GM23248 (cell line): Measurements from ENCODE around the gene GYPA. TPM values are rescaled to one million over a fixed set of nuclear protein-coding genes. Genes with fewer than 3 reads are reported as not detected.
"Not testable (repeated sequence)": the region's sequence is repeated elsewhere in the genome, so short reads cannot be mapped to it uniquely, and the experiment has no call there.

ENCODE experiments used
- DNase-seq: peaks from one replicate; pipeline ENCODE4 v3.0.0-alpha.2; 2015
- H2AFZ ChIP-seq: fragments of 200-600 bp; sonication (generic); 2 replicates; pipeline ENCODE4 v1.6.1; 2016; ENCODE audit warnings: antibody characterized with exemption
- H3F3A ChIP-seq: fragments of 200-600 bp; sonication (generic); 2 replicates; pipeline ENCODE4 v1.6.1; 2016; ENCODE audit warnings: mild to moderate bottlenecking, antibody characterized with exemption, mixed run types; ENCODE audit not compliant: insufficient read depth
- H3K27ac ChIP-seq: fragments of 200-600 bp; sonication (generic); 2 replicates; pipeline ENCODE4 v1.5.1; 2016; ENCODE audit warnings: mild to moderate bottlenecking
- H3K27me3 ChIP-seq: fragments of 200-600 bp; sonication (generic); replicated peaks from 2 replicates; pipeline ENCODE4 v1.6.1; 2016; ENCODE audit warnings: mild to moderate bottlenecking; ENCODE audit not compliant: insufficient read depth
- H3K36me3 ChIP-seq: fragments of 200-600 bp; sonication (generic); 2 replicates; pipeline ENCODE4 v1.6.1; 2016; ENCODE audit warnings: low read depth, mild to moderate bottlenecking
- H3K4me1 ChIP-seq: fragments of 200-600 bp; sonication (generic); 2 replicates; pipeline ENCODE4 v1.6.1; 2016; ENCODE audit warnings: mild to moderate bottlenecking; ENCODE audit not compliant: insufficient read depth
- H3K4me2 ChIP-seq: fragments of 200-600 bp; sonication (generic); one replicate; pipeline ENCODE4 v1.6.1; 2016; ENCODE audit warnings: mild to moderate bottlenecking; ENCODE audit not compliant: unreplicated experiment
- H3K4me3 ChIP-seq: fragments of 200-600 bp; sonication (generic); 2 replicates; pipeline ENCODE4 v1.5.1; 2016; ENCODE audit warnings: mild to moderate bottlenecking
- H3K79me2 ChIP-seq: fragments of 200-600 bp; sonication (generic); 2 replicates; pipeline ENCODE4 v1.6.1; 2016; ENCODE audit warnings: mild to moderate bottlenecking; ENCODE audit not compliant: insufficient read depth
- H3K9ac ChIP-seq: fragments of 200-600 bp; sonication (generic); 2 replicates; pipeline ENCODE4 v1.6.1; 2016; ENCODE audit warnings: mild to moderate bottlenecking
- H3K9me2 ChIP-seq: fragments of 200-600 bp; sonication (generic); 2 replicates; pipeline ENCODE4 v1.6.1; 2016; ENCODE audit warnings: mixed run types, mild to moderate bottlenecking, moderate library complexity; ENCODE audit not compliant: insufficient read depth
- H3K9me3 ChIP-seq: fragments of 200-600 bp; sonication (generic); one replicate; pipeline ENCODE4 v1.6.1; 2017; ENCODE audit warnings: low read depth
- H4K20me1 ChIP-seq: fragments of 200-600 bp; sonication (generic); 2 replicates; pipeline ENCODE4 v1.6.0; 2016; ENCODE audit not compliant: insufficient read depth
- EZH2 ChIP-seq: fragments of 200-600 bp; sonication (generic); IDR thresholded peaks from 2 replicates; pipeline ENCODE4 v1.6.1; 2018; ENCODE audit warnings: antibody characterized with exemption, mild to moderate bottlenecking; ENCODE audit not compliant: insufficient read depth, poor library complexity, severe bottlenecking
- EZH2phosphoT487 ChIP-seq: fragments of 200-600 bp; sonication (generic); IDR thresholded peaks from 2 replicates; pipeline ENCODE4 v1.6.1; 2018; ENCODE audit warnings: antibody characterized with exemption, moderate library complexity, mild to moderate bottlenecking, low read depth; ENCODE audit not compliant: insufficient read depth
- WGBS, 2 experiments: methylation state at CpG; one replicate each; pipeline ENCODE4 v1.1.6; 2015 to 2017; ENCODE audit warnings: low lambda C conversion rate in 2 of 2, low coverage in 1 of 2; ENCODE audit errors: missing lambda C conversion rate in 2 of 2; 5-methylcytosine and 5-hydroxymethylcytosine counted together
- in situ Hi-C: fragments of 300-500 bp; cut with MboI; formaldehyde crosslinking; loops from 2 replicates; pipeline ENCODE4 v1.15.0; 2020
- polyA plus RNA-seq: library from polyadenylated mRNA; unstranded; fragments of >200 nt; fragmentation: Nextera tagmentation; extraction: Ambion mirVana; gene quantifications from 2 replicates; pipeline ENCODE4 v1.2.1, GENCODE V29; 2016
- total RNA-seq: library from RNA; depleted of rRNA; stranded (reverse); fragments of >200 nt; shearing (Covaris generic); gene quantifications from 2 replicates; pipeline ENCODE4 v1.2.3, GENCODE V29; 2014; rRNA removed

The GYPA gene
- not detected in 2 replicates for total RNA-seq
- polyA plus RNA-seq: not detected in 2 replicates

DNA sequence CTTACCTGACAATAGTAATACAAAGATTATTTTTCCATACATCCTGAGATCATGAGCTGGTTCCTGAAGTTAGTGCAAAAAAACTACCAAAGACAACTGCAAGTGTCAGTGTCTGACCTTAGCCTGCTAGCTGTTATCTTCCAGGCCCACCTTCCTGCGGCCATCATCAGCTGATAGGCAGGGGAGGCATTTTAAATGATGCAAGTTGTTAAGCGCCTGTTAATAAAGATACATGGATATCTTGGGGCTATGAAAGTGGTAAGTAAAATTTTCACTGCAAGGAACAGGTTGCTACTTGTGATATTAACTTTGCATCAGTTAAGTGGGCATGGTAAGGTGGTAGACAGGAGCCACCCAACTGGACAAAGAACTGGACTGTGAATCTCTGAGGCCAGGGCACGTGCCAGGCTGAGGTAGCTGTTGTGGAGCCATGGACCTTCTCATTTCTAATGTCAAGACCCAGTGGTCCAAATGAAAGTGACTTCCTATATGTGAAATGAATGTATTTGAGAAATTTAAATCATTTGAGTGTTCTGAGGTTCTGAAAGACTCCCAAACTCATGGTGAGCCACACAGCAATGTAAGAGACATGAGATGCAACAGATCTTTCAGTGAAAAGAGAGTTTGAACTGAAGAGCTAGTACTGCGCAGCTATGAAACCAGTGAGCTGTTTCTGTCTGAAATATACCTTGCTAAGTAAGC lies at the start of gene GYPA:
TSS of gene GYPA (minus strand) at position 125 of the 702 bp plus-strand sequence. CDS start at position 42, 83 bp downstream.
- DNase-seq, H3K4me1 ChIP-seq, H3K4me2 ChIP-seq, in situ Hi-C loops, H3K36me3 ChIP-seq, H3K9ac ChIP-seq, H3K27me3 ChIP-seq, H4K20me1 ChIP-seq, H3K9me3 ChIP-seq, H3K9me2 ChIP-seq, H3K27ac ChIP-seq, H3K79me2 ChIP-seq, H3F3A ChIP-seq, H3K4me3 ChIP-seq, H2AFZ ChIP-seq: not testable (repeated sequence)
- WGBS, 2 experiments: 55 to 62% methylated on average over 4 of the region's 4 CpGs

DNA sequence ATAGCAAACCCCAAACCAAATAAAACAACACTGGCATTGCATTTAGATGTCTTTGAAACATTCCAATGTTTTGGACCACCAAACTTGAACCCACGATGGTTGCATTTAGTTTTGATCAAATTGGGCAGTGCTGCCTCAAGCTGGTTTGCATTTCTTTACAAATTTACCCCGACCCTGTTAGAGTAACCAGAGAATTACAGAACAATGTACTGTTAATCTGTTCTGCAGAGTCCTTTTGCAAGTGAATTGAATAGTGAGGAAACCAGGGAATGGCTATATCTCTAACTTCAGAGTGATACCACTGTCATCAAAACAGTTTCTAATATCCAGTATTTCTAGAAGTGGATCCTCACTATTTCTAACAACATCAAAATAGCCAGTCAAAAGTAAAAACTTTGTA lies 49.5 kb upstream of the GYPA start:
- no peaks in the 10 kb centered on the region for H3K9me3 ChIP-seq
- no peak overlapping the region for H3K27ac ChIP-seq
- no peaks in the 10 kb centered on the region for H4K20me1 ChIP-seq
- in situ Hi-C loops: loop anchor here (25.0 kb wide), 3 partner anchors 597 to 1397 kb away; no protein-coding TSS in a partner anchor
- H3K79me2 ChIP-seq: no peaks in the 10 kb centered on the region
- no peak overlapping the region for H3K9ac ChIP-seq
- no peaks in the 10 kb centered on the region for H3K27me3 ChIP-seq
- no peak overlapping the region for H2AFZ ChIP-seq
- no peak overlapping the region for H3K4me3 ChIP-seq
- no peak overlapping the region for H3K4me2 ChIP-seq
- H3K9me2 ChIP-seq: no peaks in the 10 kb centered on the region
- no peaks in the 10 kb centered on the region for H3F3A ChIP-seq
- no peak for DNase-seq
- no peak for TF ChIP-seq EZH2
- TF ChIP-seq EZH2phosphoT487: no peak
- 0 to 4% methylated on average over 2 of the region's 2 CpGs for WGBS, 2 experiments
- no peaks in the 10 kb centered on the region for H3K36me3 ChIP-seq
- no peaks in the 10 kb centered on the region for H3K4me1 ChIP-seq

DNA sequence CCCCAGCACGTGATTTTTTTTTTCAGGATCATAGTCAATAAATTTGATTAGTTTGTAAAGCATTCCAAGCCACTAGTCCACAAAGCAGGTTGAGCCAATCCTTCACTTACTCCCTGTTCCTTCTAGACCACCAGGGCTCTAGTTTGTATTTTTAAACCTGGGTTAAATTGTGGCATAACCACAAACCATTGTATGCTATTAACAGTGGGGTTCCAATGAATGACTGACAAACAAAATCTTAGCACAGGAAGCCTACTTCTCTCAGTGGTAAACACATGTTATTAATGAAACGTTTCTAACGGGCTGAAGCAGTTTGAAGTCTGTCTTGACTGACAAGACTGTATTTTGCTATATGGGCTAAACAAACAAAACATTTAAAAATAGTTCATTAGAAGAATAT lies 48.6 kb upstream of the GYPA start:
- H3F3A ChIP-seq: no peaks in the 10 kb centered on the region
- no peak overlapping the region for H3K27ac ChIP-seq
- H3K36me3 ChIP-seq: no peaks in the 10 kb centered on the region
- in situ Hi-C loops: loop anchor here (25.0 kb wide), 3 partner anchors 598 to 1398 kb away; no protein-coding TSS in a partner anchor
- DNase-seq: no peak
- no peaks in the 10 kb centered on the region for H3K9me3 ChIP-seq
- H3K9ac ChIP-seq: no peak overlapping the region
- no peak overlapping the region for H3K4me3 ChIP-seq
- no peak overlapping the region for H3K4me2 ChIP-seq
- TF ChIP-seq EZH2 (no peak), EZH2phosphoT487 (no peak)
- H4K20me1 ChIP-seq: no peaks in the 10 kb centered on the region
- no peak overlapping the region for H2AFZ ChIP-seq
- H3K4me1 ChIP-seq: no peaks in the 10 kb centered on the region
- no peaks in the 10 kb centered on the region for H3K79me2 ChIP-seq
- no peaks in the 10 kb centered on the region for H3K27me3 ChIP-seq
- WGBS, 2 experiments: 0 to 1% methylated on average over 3 of the region's 3 CpGs
- no peaks in the 10 kb centered on the region for H3K9me2 ChIP-seq

DNA sequence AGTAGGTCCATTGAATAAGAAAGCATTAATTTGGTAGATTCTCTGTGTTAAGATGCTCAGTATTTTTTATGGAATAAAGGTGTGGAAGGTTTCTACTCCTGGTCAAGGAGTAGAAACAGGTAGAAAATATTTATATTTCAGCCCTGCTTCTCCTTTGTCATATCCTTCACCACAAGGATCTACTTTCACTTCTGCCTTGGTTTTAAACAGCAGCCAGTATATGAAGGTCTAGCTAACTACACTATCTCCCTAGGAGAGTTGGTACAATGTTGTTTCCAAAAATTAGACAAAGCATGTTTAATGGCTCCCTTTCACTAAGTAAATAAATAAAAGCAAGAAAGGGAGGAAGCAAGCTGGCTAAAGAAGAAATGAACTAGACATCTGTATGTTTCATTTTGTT lies 44.6 kb upstream of the GYPA start:
- H3K9me2 ChIP-seq: no peaks in the 10 kb centered on the region
- in situ Hi-C loops: loop anchor here (25.0 kb wide), 3 partner anchors 602 to 1402 kb away; no protein-coding TSS in a partner anchor

More for the DNA sequence above, 44.6 kb upstream of the GYPA start:
- no peak for DNase-seq
- no peaks in the 10 kb centered on the region for H3F3A ChIP-seq
- no peak overlapping the region for H3K27ac ChIP-seq
- no peaks in the 10 kb centered on the region for H4K20me1 ChIP-seq
- H3K27me3 ChIP-seq: no peaks in the 10 kb centered on the region
- no peak overlapping the region for H3K4me2 ChIP-seq
- no peaks in the 10 kb centered on the region for H3K4me1 ChIP-seq
- H2AFZ ChIP-seq: no peak overlapping the region
- H3K36me3 ChIP-seq: no peaks in the 10 kb centered on the region
- no peaks in the 10 kb centered on the region for H3K79me2 ChIP-seq
- TF ChIP-seq EZH2: no peak
- TF ChIP-seq EZH2phosphoT487: no peak
- no peak overlapping the region for H3K4me3 ChIP-seq
- no peak overlapping the region for H3K9ac ChIP-seq
- no peaks in the 10 kb centered on the region for H3K9me3 ChIP-seq
